Inferior parietal cortex (tissue), 1 donor: ENCODE measurements around the gene DUS1L.

Experiments used
- DNase-seq: peaks from one replicate; pipeline ENCODE4 v3.0.0-alpha.2; 2016; ENCODE audit errors: extremely low spot score

Gene DUS1L

DNA sequence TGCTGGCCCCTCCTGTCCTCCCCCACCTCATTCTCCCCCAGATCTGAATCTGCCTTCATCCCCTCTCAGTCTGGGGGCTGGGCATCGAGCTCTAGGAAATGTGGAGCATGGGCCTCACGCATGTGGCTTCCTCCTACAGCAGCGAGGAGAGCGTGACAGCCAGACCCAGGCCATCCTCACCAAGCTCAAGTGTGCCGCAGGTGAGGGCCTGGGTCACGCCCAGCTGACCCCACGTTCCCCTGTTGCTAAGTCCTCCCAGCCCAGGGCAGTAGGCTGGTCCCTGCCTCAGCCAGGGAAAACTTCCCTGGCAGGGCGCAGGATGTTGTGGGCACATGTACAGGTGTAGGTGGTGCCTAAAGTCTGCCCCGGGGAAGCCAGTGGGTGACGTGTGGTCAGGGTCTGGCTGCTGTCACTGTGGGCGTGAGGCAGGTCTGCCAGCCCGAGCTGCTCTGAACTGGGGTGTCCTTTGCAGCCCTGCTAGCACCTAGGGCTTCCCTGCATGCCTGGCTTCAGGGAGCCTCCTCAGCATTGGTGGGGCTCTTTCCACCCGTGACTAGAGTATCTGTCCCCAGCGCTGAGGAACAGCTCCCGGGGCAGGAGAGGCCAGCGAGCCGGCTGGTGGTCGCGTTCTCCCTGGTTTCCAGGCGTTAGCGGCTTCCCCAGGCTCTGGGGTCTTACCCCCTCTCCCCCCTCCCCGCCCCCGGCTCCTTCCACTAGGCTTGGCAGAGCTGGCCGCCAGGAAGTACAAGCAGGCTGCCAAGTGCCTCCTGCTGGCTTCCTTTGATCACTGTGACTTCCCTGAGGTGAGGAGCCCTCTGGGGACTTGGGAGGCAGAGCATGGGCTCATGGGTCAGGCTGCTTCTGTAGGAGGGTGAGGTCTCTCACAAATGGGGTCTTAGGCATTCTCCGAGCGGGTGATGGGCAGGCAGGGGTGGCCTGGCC lies 10.3 kb downstream of the DUS1L start:
- no peak for DNase-seq

- no peak for DNase-seq
These were observed 11.1 kb downstream of the DUS1L start for GRCh38 chr17:82054351-82055022.

DNA sequence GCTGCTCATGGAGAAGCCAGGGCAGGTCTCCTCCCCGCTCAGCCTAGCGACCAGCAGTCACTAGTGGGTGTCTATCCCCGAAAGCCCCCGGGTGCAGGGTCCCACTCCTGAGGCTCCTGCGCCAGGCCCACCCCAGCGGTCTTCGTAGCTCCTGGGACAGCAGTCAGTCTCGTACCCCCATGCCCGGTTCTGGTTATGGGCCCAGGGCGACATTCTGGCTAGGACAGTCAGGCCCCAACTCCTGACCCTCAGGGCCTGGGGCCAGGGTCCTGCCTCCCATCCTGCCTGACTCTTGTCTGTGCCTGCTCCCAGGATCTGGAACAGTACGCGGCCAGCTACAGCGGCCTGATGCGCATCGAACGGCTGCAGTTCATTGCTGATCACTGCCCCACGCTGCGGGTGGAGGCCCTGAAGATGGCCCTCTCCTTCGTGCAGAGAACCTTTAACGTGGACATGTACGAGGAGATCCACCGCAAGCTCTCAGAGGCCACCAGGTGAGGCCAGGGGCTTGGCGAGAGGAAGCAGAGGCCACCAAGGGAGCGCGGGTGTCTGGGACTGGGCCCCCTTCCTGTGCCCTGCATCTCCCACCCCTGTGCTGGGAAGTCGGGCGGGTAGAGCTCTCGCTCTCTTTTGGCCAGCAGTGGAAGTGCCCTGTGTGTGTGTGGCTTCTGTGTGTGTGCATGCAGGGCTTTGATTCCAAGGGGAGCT lies 11.9 kb downstream of the DUS1L start:
- no peak for DNase-seq

- no peak for DNase-seq
These were observed 12.5 kb downstream of the DUS1L start for GRCh38 chr17:82053130-82053529.

DNA sequence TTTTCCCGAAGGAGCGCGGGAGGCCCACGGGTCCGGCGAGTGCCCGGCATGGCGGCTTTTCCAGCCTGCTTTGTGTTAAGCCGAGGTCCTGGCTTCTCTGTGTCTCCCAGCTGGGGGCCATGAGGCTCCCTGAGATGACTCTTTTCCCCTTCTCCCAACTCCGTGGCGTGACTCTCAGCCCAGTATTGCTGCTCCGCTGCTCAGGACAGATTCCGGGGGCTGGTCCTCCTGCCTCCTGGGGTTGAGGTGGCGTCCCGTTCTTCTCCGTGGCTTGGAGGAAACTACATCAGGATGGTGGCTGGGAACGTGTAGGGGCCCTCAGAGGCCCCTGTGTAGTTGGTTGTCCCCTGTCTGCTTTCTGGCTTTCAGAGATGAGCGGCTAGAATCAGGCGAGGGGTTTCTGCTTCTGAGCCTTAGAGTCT lies 13.0 kb downstream of the DUS1L start:
- DNase-seq, result no peak

- peak; percentile 69 for DNase-seq
These were observed 13.6 kb downstream of the DUS1L start, which contains the start of the genes GPS1 and RFNG for GRCh38 chr17:82051776-82052637. TSS of gene GPS1 (plus strand) at chr17:82051898. CDS start at chr17:82051932, 34 bp downstream. TSS of gene RFNG (minus strand) at chr17:82051811. CDS start at chr17:82051766, 45 bp downstream.

DNA sequence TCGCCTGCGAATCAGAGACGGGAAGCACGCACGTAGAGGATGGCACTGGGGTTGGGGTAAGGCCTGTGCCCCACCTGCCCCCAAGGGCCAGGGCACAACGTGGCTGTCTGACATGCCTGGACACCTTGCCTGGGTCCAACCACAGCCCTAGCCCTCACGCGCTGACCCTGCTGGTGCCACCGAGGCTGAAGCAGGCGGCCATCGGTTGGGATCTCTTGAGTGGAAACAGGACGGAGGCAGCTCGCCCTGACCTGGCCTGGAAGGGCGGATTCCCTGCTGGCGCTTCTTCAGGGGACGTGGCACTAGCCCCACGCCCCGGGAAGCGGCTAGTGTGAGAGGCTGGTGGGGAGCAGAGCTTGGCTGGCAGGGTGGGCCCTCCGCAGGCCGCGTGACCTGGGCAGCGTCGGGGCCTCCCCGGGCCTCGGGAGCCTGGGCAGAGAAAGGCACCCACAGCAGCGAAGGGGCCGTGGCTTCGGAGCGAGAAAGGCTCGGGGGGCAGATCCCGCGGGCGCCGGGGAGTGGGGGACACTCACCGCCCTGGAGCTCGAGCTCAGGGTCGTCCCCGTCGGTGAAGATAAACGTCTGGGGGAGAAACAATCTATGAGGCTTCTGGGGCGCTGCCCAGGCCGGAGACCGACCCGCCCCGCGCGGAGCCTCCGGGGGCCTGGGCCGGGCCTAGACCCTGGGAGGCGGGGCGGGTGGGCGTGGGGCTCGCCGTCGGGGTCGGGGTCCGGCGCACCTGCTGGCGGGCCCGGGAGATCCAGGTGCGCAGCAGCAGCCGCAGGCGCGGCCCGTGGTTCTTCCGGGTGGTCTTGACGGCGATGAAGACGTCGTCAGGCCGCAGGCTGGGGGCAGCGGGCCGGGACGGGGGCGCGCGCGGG lies 14.6 kb downstream of the DUS1L start:
- no peak for DNase-seq

GRCh38 chr17:82050152-82050760 lies 15.3 kb downstream of the DUS1L start:
- DNase-seq, result no peak

GRCh38 chr17:82049521-82049971 lies 16.1 kb downstream of the DUS1L start:
- DNase-seq, result no peak

DNA sequence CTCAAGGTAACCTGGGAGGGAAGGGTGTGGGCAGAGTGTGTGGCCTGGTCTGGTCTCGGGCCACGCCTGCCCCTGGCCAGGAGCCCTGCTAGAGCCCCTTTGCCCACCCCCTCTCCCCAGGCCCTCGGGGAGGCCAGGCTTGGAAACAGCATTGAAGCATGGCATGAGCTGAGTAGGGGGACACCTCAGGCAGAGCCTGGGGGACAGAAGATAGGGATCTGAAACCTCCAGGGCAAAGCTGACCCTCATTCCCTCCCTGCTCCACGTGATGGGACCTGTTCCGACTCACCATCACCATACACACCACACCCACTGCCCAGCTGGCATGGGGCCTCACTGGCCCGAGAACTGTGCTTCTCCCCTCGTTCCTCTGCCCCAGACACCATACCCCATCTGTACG lies 16.5 kb downstream of the DUS1L start:
- DNase-seq, result no peak

DNA sequence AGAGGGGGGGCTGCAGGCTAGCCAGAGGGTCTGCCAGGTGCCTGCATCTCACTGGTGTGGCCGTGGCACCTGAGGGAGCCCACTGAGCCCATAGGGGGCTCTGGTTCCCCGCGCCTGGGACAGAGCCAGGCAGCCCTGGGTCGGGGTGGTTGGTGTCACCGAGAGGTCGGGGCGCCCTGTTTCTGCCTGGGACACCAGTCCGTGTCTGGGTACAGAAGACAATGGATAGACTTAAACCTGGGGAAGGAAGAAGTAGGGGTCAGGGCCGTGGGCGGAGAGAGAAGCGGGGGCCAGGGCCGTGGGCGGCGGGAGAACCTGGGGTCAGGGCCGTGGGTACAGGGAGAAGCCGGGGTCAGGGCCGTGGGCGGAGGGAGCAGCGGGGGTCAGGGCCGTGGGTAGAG lies 17.0 kb downstream of the DUS1L start:
- no peak for DNase-seq

GRCh38 chr17:82047914-82048570 lies 17.6 kb downstream of the DUS1L start:
- DNase-seq, result no peak

GRCh38 chr17:82047379-82047778 lies 18.2 kb downstream of the DUS1L start:
- no peak for DNase-seq

DNA sequence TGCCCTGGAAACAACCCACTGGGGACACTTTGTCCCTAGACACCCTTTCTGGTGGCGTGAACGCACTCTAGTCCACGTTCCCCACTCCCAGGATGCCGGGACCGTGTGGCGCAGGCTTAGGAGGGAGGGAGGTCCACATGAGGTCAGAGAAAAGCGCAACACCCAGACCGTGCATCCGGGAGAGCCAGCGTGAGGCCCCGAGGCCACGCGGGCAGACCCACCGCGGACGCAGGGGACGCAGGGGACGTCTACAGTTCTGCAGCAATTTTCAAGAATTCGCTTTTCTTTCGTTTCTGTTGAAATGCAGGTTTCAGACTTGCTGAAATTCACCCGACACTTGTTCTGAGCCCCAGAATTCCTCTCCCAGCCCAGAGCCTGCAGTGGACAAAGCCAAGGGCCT lies 18.7 kb downstream of the DUS1L start:
- DNase-seq, result no peak

GRCh38 chr17:82045936-82046484 lies 19.6 kb downstream of the DUS1L start:
- DNase-seq, result no peak

DNA sequence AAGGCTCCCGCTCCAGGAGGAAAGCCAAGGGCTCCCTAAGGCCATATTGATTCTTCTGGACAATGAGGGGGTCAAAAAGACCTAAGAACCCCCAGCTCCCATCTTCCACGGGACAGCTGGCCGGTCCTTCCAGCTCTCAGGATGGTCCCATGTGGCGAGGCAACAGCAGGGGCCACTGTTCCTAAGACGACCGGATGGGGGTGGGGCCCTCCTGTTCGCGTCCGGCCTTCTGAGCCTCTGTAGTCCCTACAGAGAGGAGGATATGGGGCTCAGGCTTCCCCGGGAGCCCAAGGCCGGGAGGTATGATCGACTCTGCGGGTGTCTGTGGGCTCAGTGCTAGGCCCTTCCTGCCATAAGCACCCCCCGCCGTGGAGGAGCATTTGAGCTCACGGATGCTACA lies 22.1 kb downstream of the DUS1L start:
- DNase-seq, result no peak

DNA sequence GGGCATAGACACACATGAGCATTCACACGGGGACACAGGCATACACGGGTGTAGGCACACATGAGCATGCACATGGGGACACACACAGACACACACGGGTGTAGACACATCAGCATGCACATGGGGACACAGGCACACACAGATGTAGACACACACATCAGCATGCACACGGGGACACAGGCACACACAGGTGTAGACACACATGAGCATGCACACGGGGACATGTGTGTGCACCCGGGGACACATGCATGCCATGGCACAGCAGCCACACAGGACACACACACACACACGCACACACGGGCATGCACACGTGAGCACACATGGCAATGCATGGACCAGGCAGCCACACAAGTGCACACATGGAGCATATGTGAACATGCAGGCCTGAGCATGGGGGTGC lies 23.0 kb downstream of the DUS1L start:
- no peak for DNase-seq

- no peak for DNase-seq
These were observed 24.3 kb downstream of the DUS1L start for GRCh38 chr17:82041144-82041814.
